Left ventricle myocardium superior (tissue), 1 donor: ENCODE data around the gene RRP12. TPM values are rescaled to one million over a fixed set of nuclear protein-coding genes. Genes with fewer than 3 reads are reported as not detected.
"Not testable (repeated sequence)": the region's sequence is repeated elsewhere in the genome, so short reads cannot be mapped to it uniquely, and the experiment has no call there.

ENCODE experiments used
- ATAC-seq: fragments of 200-7000 bp; cut with Tn5 transposase; one replicate; pipeline ENCODE4 v1.9.1; 2020; ENCODE audit warnings: mild to moderate bottlenecking, moderate library complexity
- DNase-seq: peaks from one replicate; pipeline ENCODE4 v3.0.0-alpha.2; 2020
- intact Hi-C: fragments of 100-400 bp; cut with micrococcal nuclease; formaldehyde crosslinking; loops from one replicate; pipeline ENCODE4 v1.11.0; 2022
- long read RNA-seq: library from polyadenylated mRNA; unstranded; transcript quantifications from one replicate; pipeline ENCODE4 v2.0.0, GENCODE V29; 2021
- total RNA-seq: library from RNA; stranded (reverse); fragmentation: NEBNext Ultra II Directional; extraction: Animal tissue kit (Norgen Biotek cat#: 25700); gene quantifications from one replicate; pipeline ENCODE4 v1.2.1, GENCODE V29; 2021
- donor health status: DM: no; HTN: yes; CAD: no; lungs with severe emphysema.

RRP12 gene
- total RNA-seq, result 11.6 TPM
- long read RNA-seq, full-length matches to known transcripts, result 6 of 33 reads
- long read RNA-seq, partial matches to known transcripts, result 24 of 33 reads
- long read RNA-seq, other reads (novel, unspliced or antisense), result 3 of 33 reads

GRCh38 chr10:97400665-97401454 lies at the start of gene RRP12:
Gene RRP12 (minus strand): TSS chr10:97401340. CDS start chr10:97401231, 109 bp downstream.
- intact Hi-C loops, result no loop called here
- peak; percentile 62 for DNase-seq
- ATAC-seq, result peak; percentile 98

- ATAC-seq (peak; percentile 9), DNase-seq (no peak)
- intact Hi-C loops, result no loop called here
Measured at GRCh38 chr10:97450828-97451227, 49.7 kb upstream of the RRP12 start.

GRCh38 chr10:97445722-97446639 lies 44.8 kb upstream of the RRP12 start, which contains the start of the genes EXOSC1 and ZDHHC16:
Gene EXOSC1 (minus strand): TSS chr10:97446006. CDS start chr10:97445985, 21 bp downstream.
Gene ZDHHC16 (plus strand): TSS chr10:97446175. CDS start chr10:97451676, 5,501 bp downstream.
- peak; percentile 90 for DNase-seq
- intact Hi-C loops, result no loop called here
- peak; percentile 98 for ATAC-seq

- intact Hi-C loops, result no loop called here
- no peak for ATAC-seq
- no peak for DNase-seq
Measured at GRCh38 chr10:97445357-97445721, 44.2 kb upstream of the RRP12 start.

GRCh38 chr10:97444212-97444611 lies 43.1 kb upstream of the RRP12 start:
- ATAC-seq (no peak), DNase-seq (no peak)
- intact Hi-C loops, result no loop called here

GRCh38 chr10:97442277-97442676 lies 41.1 kb upstream of the RRP12 start:
- no peak for DNase-seq
- ATAC-seq, result no peak
- intact Hi-C loops, result no loop called here

GRCh38 chr10:97435211-97435610 lies 34.1 kb upstream of the RRP12 start:
- intact Hi-C loops, result no loop called here
- ATAC-seq, result no peak
- DNase-seq, result no peak

GRCh38 chr10:97434557-97434956 lies 33.4 kb upstream of the RRP12 start:
- DNase-seq (no peak), ATAC-seq (no peak)
- intact Hi-C loops, result no loop called here

- intact Hi-C loops, result no loop called here
- ATAC-seq (no peak), DNase-seq (no peak)
Measured at GRCh38 chr10:97434055-97434454, 32.9 kb upstream of the RRP12 start.

- no peak for DNase-seq
- ATAC-seq, result no peak
- intact Hi-C loops, result no loop called here
Measured at GRCh38 chr10:97428572-97428981, 27.4 kb upstream of the RRP12 start.

- intact Hi-C loops, result no loop called here
- ATAC-seq, result peak; percentile 1
- DNase-seq, result peak; percentile 53
Measured at GRCh38 chr10:97427571-97428179, 26.5 kb upstream of the RRP12 start.

- intact Hi-C loops, result no loop called here
- DNase-seq (no peak), ATAC-seq (peak; percentile 1)
Measured at GRCh38 chr10:97426776-97427570, 25.8 kb upstream of the RRP12 start.

GRCh38 chr10:97425964-97426775 lies 25.0 kb upstream of the RRP12 start, which contains the start of gene PGAM1:
Gene PGAM1 (plus strand): TSS chr10:97426191. CDS start chr10:97426308, 117 bp downstream.
- intact Hi-C loops, result no loop called here
- ATAC-seq (peak; percentile 97), DNase-seq (peak; percentile 97)

- DNase-seq, ATAC-seq, intact Hi-C loops: not testable (repeated sequence)
Measured at GRCh38 chr10:97423757-97424098, 22.6 kb upstream of the RRP12 start.

- ATAC-seq (no peak), DNase-seq (no peak)
- intact Hi-C loops, result no loop called here
Measured at GRCh38 chr10:97416565-97416964, 15.4 kb upstream of the RRP12 start.

- DNase-seq (no peak), ATAC-seq (no peak)
- intact Hi-C loops, result no loop called here
Measured at GRCh38 chr10:97412891-97413304, 11.8 kb upstream of the RRP12 start.

- ATAC-seq (no peak), DNase-seq (no peak)
- intact Hi-C loops, result no loop called here
Measured at GRCh38 chr10:97411406-97411805, 10.3 kb upstream of the RRP12 start.

GRCh38 chr10:97408496-97408992 lies 7.4 kb upstream of the RRP12 start:
- no peak for ATAC-seq
- intact Hi-C loops, result no loop called here
- no peak for DNase-seq
